HG03469 (cell line): ENCODE measurements around the gene ATP6V0D1.
"Not testable (repeated sequence)": the region's sequence is repeated elsewhere in the genome, so short reads cannot be mapped to it uniquely, and the experiment has no call there.

Experiments
- ATAC-seq: cut with Tn5 transposase; IDR thresholded peaks from one replicate; pipeline ENCODE4 v1.9.1; 2021; ENCODE audit warnings: mild to moderate bottlenecking, moderate library complexity, moderate number of reproducible peaks; ENCODE audit not compliant: unreplicated experiment

The ATP6V0D1 gene

GRCh38 chr16:67429799-67430503, 51.0 kb downstream of the ATP6V0D1 start:
- no peak for ATAC-seq

- no peak for ATAC-seq
These were observed 51.7 kb downstream of the ATP6V0D1 start for GRCh38 chr16:67429053-67429798.

GRCh38 chr16:67428146-67428731, 52.7 kb downstream of the ATP6V0D1 start:
- ATAC-seq = no peak

- no peak for ATAC-seq
These were observed 54.0 kb downstream of the ATP6V0D1 start for GRCh38 chr16:67426950-67427349.

GRCh38 chr16:67426022-67426421, 54.9 kb downstream of the ATP6V0D1 start:
- no peak for ATAC-seq

- no peak for ATAC-seq
These were observed 55.4 kb downstream of the ATP6V0D1 start for GRCh38 chr16:67425580-67425979.

- no peak for ATAC-seq
These were observed 55.9 kb downstream of the ATP6V0D1 start for GRCh38 chr16:67425061-67425460.

- no peak for ATAC-seq
These were observed 56.7 kb downstream of the ATP6V0D1 start for GRCh38 chr16:67424261-67424615.

GRCh38 chr16:67423611-67424260, 57.2 kb downstream of the ATP6V0D1 start:
- no peak for ATAC-seq

GRCh38 chr16:67423015-67423414, 57.9 kb downstream of the ATP6V0D1 start:
- no peak for ATAC-seq

- ATAC-seq = no peak
These were observed 59.9 kb downstream of the ATP6V0D1 start for GRCh38 chr16:67421030-67421429.

GRCh38 chr16:67419931-67420330, 61.0 kb downstream of the ATP6V0D1 start:
- ATAC-seq = no peak

GRCh38 chr16:67419502-67419901, 61.5 kb downstream of the ATP6V0D1 start:
- no peak for ATAC-seq

- no peak for ATAC-seq
These were observed 63.5 kb downstream of the ATP6V0D1 start for GRCh38 chr16:67417333-67418061.

- no peak for ATAC-seq
These were observed 64.8 kb downstream of the ATP6V0D1 start, which contains the start of gene ZDHHC1 for GRCh38 chr16:67415872-67416793. Gene ZDHHC1, minus strand, starts transcription at chr16:67416477. Its CDS starts 8,702 bp downstream, at chr16:67407775.

GRCh38 chr16:67415421-67415820, 65.5 kb downstream of the ATP6V0D1 start:
- ATAC-seq = not testable (repeated sequence)

GRCh38 chr16:67413978-67414911, 66.7 kb downstream of the ATP6V0D1 start:
- ATAC-seq = no peak

GRCh38 chr16:67412294-67412693, 68.7 kb downstream of the ATP6V0D1 start:
- ATAC-seq = no peak

- ATAC-seq = no peak
These were observed 69.6 kb downstream of the ATP6V0D1 start for GRCh38 chr16:67411339-67411738.
